ENCODE data around the gene OPN1MW3.
"Not testable (repeated sequence)": the region's sequence is repeated elsewhere in the genome, so short reads cannot be mapped to it uniquely, and the experiment has no call there.

Gene OPN1MW3

GRCh38 chrX:154257282-154257681 lies at the start of gene OPN1MW3:
Gene OPN1MW3 (plus strand): TSS chrX:154257582. CDS start chrX:154257620, 38 bp downstream.
- H3K27ac ChIP-seq (ENCODE audit: low read length); H3K4me3 ChIP-seq (ENCODE audit: low read depth in 1 of 2, low read length in 2 of 2); H3K9me3 ChIP-seq (ENCODE audit: control insufficient read depth in 1 of 2, low read length in 2 of 2); H3K4me1 ChIP-seq (ENCODE audit: control insufficient read depth in 1 of 2, insufficient read depth in 2 of 2, low read length in 2 of 2); H3K36me3 ChIP-seq (ENCODE audit: control insufficient read depth in 1 of 2, insufficient read depth in 2 of 2, low read length in 2 of 2); H3K27me3 ChIP-seq (ENCODE audit: low read depth, low read length): not testable (repeated sequence)

- not testable (repeated sequence) for H3K4me1 ChIP-seq (ENCODE audit: control insufficient read depth in 1 of 2, insufficient read depth in 2 of 2, low read length in 2 of 2); H3K27me3 ChIP-seq (ENCODE audit: low read depth, low read length); H3K9me3 ChIP-seq (ENCODE audit: control insufficient read depth in 1 of 2, low read length in 2 of 2); H3K27ac ChIP-seq (ENCODE audit: low read length); H3K4me3 ChIP-seq (ENCODE audit: low read depth in 1 of 2, low read length in 2 of 2); H3K36me3 ChIP-seq (ENCODE audit: control insufficient read depth in 1 of 2, insufficient read depth in 2 of 2, low read length in 2 of 2)
Observed at GRCh38 chrX:154209670-154210418, 47.5 kb upstream of the OPN1MW3 start.

GRCh38 chrX:154211057-154211456 lies 46.3 kb upstream of the OPN1MW3 start:
- H3K27me3 ChIP-seq (ENCODE audit: low read depth, low read length); H3K4me3 ChIP-seq (ENCODE audit: low read depth in 1 of 2, low read length in 2 of 2); H3K4me1 ChIP-seq (ENCODE audit: control insufficient read depth in 1 of 2, insufficient read depth in 2 of 2, low read length in 2 of 2); H3K9me3 ChIP-seq (ENCODE audit: control insufficient read depth in 1 of 2, low read length in 2 of 2); H3K27ac ChIP-seq (ENCODE audit: low read length); H3K36me3 ChIP-seq (ENCODE audit: control insufficient read depth in 1 of 2, insufficient read depth in 2 of 2, low read length in 2 of 2): not testable (repeated sequence)

- H3K36me3 ChIP-seq (ENCODE audit: control insufficient read depth in 1 of 2, insufficient read depth in 2 of 2, low read length in 2 of 2); H3K27me3 ChIP-seq (ENCODE audit: low read depth, low read length); H3K9me3 ChIP-seq (ENCODE audit: control insufficient read depth in 1 of 2, low read length in 2 of 2); H3K4me3 ChIP-seq (ENCODE audit: low read depth in 1 of 2, low read length in 2 of 2); H3K4me1 ChIP-seq (ENCODE audit: control insufficient read depth in 1 of 2, insufficient read depth in 2 of 2, low read length in 2 of 2); H3K27ac ChIP-seq (ENCODE audit: low read length): not testable (repeated sequence)
Observed at GRCh38 chrX:154211499-154211898, 45.9 kb upstream of the OPN1MW3 start.

- H3K36me3 ChIP-seq (ENCODE audit: control insufficient read depth in 1 of 2, insufficient read depth in 2 of 2, low read length in 2 of 2); H3K4me1 ChIP-seq (ENCODE audit: control insufficient read depth in 1 of 2, insufficient read depth in 2 of 2, low read length in 2 of 2); H3K9me3 ChIP-seq (ENCODE audit: control insufficient read depth in 1 of 2, low read length in 2 of 2); H3K4me3 ChIP-seq (ENCODE audit: low read depth in 1 of 2, low read length in 2 of 2); H3K27ac ChIP-seq (ENCODE audit: low read length); H3K27me3 ChIP-seq (ENCODE audit: low read depth, low read length): not testable (repeated sequence)
Observed at GRCh38 chrX:154219456-154219855, 37.9 kb upstream of the OPN1MW3 start, which contains the start of gene OPN1MW2. Gene OPN1MW2 (plus strand): TSS chrX:154219756. CDS start chrX:154219816, 60 bp downstream.

GRCh38 chrX:154225292-154225691 lies 32.1 kb upstream of the OPN1MW3 start:
- not testable (repeated sequence) for H3K4me1 ChIP-seq (ENCODE audit: control insufficient read depth in 1 of 2, insufficient read depth in 2 of 2, low read length in 2 of 2); H3K9me3 ChIP-seq (ENCODE audit: control insufficient read depth in 1 of 2, low read length in 2 of 2)

GRCh38 chrX:154226706-154227105 lies 30.7 kb upstream of the OPN1MW3 start:
- H3K4me1 ChIP-seq (ENCODE audit: control insufficient read depth in 1 of 2, insufficient read depth in 2 of 2, low read length in 2 of 2): not testable (repeated sequence)

More at GRCh38 chrX:154225292-154225691, 32.1 kb upstream of the OPN1MW3 start:
- not testable (repeated sequence) for H3K36me3 ChIP-seq (ENCODE audit: control insufficient read depth in 1 of 2, insufficient read depth in 2 of 2, low read length in 2 of 2); H3K27me3 ChIP-seq (ENCODE audit: low read depth, low read length); H3K4me3 ChIP-seq (ENCODE audit: low read depth in 1 of 2, low read length in 2 of 2); H3K27ac ChIP-seq (ENCODE audit: low read length)

GRCh38 chrX:154231443-154231842 lies 25.9 kb upstream of the OPN1MW3 start:
- H3K27ac ChIP-seq (ENCODE audit: low read length); H3K9me3 ChIP-seq (ENCODE audit: control insufficient read depth in 1 of 2, low read length in 2 of 2); H3K36me3 ChIP-seq (ENCODE audit: control insufficient read depth in 1 of 2, insufficient read depth in 2 of 2, low read length in 2 of 2); H3K4me1 ChIP-seq (ENCODE audit: control insufficient read depth in 1 of 2, insufficient read depth in 2 of 2, low read length in 2 of 2); H3K27me3 ChIP-seq (ENCODE audit: low read depth, low read length); H3K4me3 ChIP-seq (ENCODE audit: low read depth in 1 of 2, low read length in 2 of 2): not testable (repeated sequence)

More at GRCh38 chrX:154226706-154227105, 30.7 kb upstream of the OPN1MW3 start:
- not testable (repeated sequence) for H3K4me3 ChIP-seq (ENCODE audit: low read depth in 1 of 2, low read length in 2 of 2); H3K27ac ChIP-seq (ENCODE audit: low read length); H3K36me3 ChIP-seq (ENCODE audit: control insufficient read depth in 1 of 2, insufficient read depth in 2 of 2, low read length in 2 of 2); H3K27me3 ChIP-seq (ENCODE audit: low read depth, low read length); H3K9me3 ChIP-seq (ENCODE audit: control insufficient read depth in 1 of 2, low read length in 2 of 2)

- H3K4me3 ChIP-seq (ENCODE audit: low read depth in 1 of 2, low read length in 2 of 2); H3K36me3 ChIP-seq (ENCODE audit: control insufficient read depth in 1 of 2, insufficient read depth in 2 of 2, low read length in 2 of 2); H3K4me1 ChIP-seq (ENCODE audit: control insufficient read depth in 1 of 2, insufficient read depth in 2 of 2, low read length in 2 of 2): not testable (repeated sequence)
Observed at GRCh38 chrX:154233620-154234019, 23.8 kb upstream of the OPN1MW3 start.

GRCh38 chrX:154238939-154239559 lies 18.3 kb upstream of the OPN1MW3 start:
- H3K27ac ChIP-seq (ENCODE audit: low read length); H3K4me1 ChIP-seq (ENCODE audit: control insufficient read depth in 1 of 2, insufficient read depth in 2 of 2, low read length in 2 of 2); H3K4me3 ChIP-seq (ENCODE audit: low read depth in 1 of 2, low read length in 2 of 2); H3K27me3 ChIP-seq (ENCODE audit: low read depth, low read length); H3K9me3 ChIP-seq (ENCODE audit: control insufficient read depth in 1 of 2, low read length in 2 of 2); H3K36me3 ChIP-seq (ENCODE audit: control insufficient read depth in 1 of 2, insufficient read depth in 2 of 2, low read length in 2 of 2): not testable (repeated sequence)

More at GRCh38 chrX:154233620-154234019, 23.8 kb upstream of the OPN1MW3 start:
- H3K9me3 ChIP-seq (ENCODE audit: control insufficient read depth in 1 of 2, low read length in 2 of 2); H3K27ac ChIP-seq (ENCODE audit: low read length); H3K27me3 ChIP-seq (ENCODE audit: low read depth, low read length): not testable (repeated sequence)

- H3K36me3 ChIP-seq (ENCODE audit: control insufficient read depth in 1 of 2, insufficient read depth in 2 of 2, low read length in 2 of 2); H3K4me1 ChIP-seq (ENCODE audit: control insufficient read depth in 1 of 2, insufficient read depth in 2 of 2, low read length in 2 of 2); H3K27me3 ChIP-seq (ENCODE audit: low read depth, low read length); H3K4me3 ChIP-seq (ENCODE audit: low read depth in 1 of 2, low read length in 2 of 2); H3K27ac ChIP-seq (ENCODE audit: low read length); H3K9me3 ChIP-seq (ENCODE audit: control insufficient read depth in 1 of 2, low read length in 2 of 2): not testable (repeated sequence)
Observed at GRCh38 chrX:154239982-154240503, 17.3 kb upstream of the OPN1MW3 start.

Data from muscle layer of duodenum (tissue), 2 donors.